GM18505 (cell line): Measurements from ENCODE around the gene CRLF1.

Source experiments
- ATAC-seq: cut with Tn5 transposase; IDR thresholded peaks from one replicate; pipeline ENCODE4 v1.9.1; 2021; ENCODE audit not compliant: unreplicated experiment
- POLR2A ChIP-seq: IDR thresholded peaks from 4 replicates; pipeline ENCODE4 v1.6.1; 2011; ENCODE audit warnings: borderline replicate concordance; ENCODE audit not compliant: insufficient read depth, insufficient read length; ENCODE audit errors: extremely low read depth

The CRLF1 gene

DNA sequence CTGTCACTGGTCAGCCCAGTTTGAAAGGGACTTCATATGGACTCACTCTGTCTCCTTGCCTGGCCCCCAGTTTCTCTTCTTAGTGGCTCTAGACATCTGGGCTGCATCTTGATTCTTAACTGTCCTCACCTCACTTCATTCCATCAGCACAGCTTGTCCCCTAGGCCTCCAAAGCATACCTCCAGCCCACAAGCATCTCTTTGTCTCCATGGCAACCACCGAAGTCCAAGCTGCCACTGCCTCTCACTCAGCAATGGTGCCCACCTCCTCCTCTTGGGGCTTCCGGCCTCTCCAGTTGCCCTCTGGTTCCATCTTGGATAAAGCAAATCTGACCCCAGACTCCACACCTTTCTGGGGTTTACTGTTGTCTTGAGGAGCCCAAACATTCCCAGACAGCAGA is 20.3 kb upstream of the CRLF1 start:
- no peak for ATAC-seq
- no peak for TF ChIP-seq POLR2A

DNA sequence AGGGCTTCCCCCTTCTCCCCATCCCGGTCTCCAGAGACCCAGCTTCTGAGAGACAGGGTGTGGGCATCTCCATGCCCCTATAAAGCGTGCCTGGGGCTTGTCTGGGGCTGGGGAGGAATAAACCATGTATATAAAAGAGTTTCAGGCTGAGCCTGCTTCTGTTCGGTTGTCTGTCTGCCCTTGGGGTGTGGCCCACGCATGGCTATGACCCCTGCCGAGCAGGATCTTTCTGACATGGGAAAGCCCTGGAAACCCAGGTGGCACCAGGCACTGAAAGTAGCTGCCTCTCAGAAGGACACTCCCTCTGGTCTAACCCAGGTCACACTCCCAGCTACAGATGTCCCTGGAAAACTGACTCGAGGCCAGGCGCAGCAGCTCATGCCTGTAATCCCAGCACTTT is 14.3 kb upstream of the CRLF1 start:
- no peak for ATAC-seq
- no peak for TF ChIP-seq POLR2A

DNA sequence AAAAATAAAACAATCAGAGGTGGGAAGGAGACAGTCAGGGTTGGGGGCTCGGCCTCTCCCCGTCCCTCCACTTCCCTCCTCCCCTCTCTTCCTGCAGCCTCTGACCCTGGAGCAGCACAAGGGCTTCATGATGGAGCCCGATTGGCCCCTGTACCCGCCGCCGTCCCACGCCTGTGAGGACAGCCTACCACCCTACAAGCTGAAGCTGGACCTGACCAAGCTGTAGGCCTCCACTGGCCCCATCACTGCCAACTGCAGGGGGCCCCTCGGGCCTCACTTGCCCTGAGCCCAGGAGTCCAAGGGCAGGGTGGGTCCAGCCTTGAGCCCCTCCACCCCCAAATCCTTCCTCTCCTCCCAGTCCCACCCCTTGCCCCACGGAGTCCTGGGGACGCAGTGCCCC is 13.7 kb upstream of the CRLF1 start:
- no peak for TF ChIP-seq POLR2A
- ATAC-seq: no peak

DNA sequence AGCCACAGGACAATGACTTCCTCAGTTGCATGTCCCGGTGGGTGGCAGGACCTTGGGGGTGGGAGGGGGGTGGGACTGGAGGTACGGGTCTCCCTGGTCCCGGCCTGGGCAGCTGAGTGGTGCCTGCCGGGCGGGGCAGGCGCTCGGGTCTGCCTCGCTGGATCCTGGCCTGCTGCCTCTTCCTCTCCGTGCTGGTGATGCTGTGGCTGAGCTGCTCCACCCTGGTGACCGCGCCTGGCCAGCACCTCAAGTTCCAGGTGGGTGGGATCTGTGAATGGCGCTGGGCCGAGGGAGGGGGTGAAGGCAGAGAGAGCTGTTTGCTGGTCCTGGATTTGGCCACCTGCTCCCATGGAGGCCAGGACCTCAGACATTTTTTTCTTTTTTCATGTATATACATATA is 11.6 kb upstream of the CRLF1 start:
- TF ChIP-seq POLR2A: no peak
- ATAC-seq: no peak

DNA sequence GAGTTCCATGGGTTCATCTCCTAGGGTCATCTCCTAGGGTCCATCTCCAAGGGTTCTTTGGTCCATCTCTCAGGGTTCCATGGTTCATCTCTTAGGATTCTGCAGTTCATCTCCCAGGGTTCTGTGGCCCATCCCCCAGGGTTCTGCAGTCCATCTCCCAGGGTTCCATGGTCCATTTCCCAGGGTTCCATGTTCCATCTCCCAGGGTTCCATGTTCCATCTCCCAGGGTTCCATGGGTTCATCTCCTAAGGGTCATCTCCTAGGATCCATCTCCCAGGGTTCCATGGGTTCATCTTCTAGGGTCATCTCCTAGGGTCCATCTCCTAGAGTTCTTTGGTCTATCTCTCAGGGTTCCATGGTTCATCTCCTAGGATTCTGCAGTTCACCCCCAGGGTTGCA is 11.0 kb upstream of the CRLF1 start:
- ATAC-seq: no peak
- TF ChIP-seq POLR2A: no peak

DNA sequence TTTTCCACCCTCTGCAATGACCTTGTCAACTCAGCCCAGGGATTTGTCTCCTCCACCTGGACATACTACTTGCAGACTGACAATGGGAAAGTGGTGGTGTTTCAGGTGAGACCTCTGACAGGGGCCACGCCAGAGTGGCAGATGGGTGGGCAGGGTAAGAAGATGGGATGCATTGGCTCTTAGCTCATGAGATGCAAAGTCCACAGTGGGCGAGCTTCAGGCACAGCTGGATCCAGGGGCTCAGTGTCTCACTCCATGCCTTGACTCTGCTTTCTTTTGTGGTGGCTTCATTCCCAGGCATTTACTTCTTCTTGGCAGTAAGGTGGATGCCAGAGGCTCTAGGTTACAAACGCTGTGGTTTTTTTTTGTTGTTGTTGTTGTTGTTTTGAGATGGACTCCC is 9.4 kb upstream of the CRLF1 start:
- ATAC-seq: no peak
- TF ChIP-seq POLR2A: no peak

DNA sequence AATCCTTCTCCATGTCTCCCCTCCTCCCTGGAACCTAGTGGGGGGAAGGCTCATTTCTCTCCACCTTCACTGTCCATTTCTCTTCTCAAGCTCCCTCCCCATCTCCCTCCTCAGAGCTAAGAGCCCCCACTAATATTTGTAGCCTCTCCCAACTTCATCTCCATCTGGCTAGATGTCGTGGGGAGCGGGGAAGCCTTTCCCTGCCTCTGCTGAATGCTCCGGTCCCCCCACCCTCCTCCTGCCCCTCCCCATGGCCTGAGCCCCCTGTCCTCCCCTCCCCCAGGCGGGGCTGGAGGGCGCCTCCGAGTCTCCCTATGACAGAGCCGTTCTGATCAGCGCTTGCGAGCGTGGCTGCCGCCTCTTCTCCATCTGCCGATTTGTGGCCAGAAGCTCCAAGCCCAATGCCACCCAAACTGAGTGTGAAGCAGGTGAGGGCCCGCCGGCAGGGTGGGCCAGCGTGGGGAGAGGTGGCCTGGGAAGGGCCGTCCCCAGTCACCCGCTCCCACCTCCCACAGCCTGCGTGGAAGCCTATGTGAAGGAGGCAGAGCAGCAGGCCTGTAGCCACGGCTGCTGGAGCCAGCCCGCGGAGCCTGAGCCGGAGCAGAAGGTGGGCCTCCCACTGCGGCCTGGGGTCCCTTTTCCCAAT is 7.1 kb upstream of the CRLF1 start:
- no peak for ATAC-seq
- TF ChIP-seq POLR2A: no peak

DNA sequence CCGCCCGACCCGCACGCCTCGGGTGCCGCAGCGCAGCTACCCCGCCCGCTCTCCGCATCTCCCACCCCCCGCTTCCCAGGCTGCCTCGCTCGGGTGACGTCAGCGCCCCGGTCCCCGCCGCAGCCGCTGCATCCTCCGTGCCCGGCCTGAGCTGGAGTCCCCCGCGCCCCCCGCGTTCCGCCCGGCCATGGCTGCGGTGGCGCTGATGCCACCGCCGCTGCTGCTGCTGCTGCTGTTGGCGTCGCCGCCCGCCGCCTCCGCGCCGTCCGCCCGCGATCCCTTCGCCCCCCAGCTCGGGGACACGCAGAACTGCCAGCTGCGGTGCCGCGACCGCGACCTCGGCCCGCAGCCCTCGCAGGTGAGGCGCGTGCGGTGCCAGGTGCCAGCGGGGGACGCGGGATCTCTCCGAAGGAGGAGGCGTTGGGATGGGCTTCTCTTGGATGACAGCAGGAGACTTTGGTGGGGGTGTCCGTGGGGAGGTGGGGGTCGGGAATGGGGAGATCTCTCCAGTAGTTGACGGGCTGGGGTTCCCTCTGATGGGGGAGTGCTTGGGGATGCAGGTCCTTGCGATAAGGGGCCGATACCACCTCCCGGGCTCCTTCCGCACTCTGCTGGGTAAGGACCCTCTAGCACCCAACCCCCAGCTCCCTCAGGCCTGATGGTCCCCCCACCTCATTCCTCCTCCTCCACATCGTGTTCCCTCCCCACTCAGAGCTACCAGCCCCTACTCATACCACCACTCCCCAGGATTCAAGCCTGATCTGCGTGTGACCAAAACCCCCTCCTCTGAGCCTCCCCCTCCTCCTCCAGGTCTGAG is 6.4 kb upstream of the CRLF1 start, which contains the start of gene TMEM59L:
Gene TMEM59L (plus strand): TSS at position 99 of the 817 bp plus-strand sequence. CDS start 89 bp downstream, at position 188.
- ATAC-seq: no peak
- no peak for TF ChIP-seq POLR2A

DNA sequence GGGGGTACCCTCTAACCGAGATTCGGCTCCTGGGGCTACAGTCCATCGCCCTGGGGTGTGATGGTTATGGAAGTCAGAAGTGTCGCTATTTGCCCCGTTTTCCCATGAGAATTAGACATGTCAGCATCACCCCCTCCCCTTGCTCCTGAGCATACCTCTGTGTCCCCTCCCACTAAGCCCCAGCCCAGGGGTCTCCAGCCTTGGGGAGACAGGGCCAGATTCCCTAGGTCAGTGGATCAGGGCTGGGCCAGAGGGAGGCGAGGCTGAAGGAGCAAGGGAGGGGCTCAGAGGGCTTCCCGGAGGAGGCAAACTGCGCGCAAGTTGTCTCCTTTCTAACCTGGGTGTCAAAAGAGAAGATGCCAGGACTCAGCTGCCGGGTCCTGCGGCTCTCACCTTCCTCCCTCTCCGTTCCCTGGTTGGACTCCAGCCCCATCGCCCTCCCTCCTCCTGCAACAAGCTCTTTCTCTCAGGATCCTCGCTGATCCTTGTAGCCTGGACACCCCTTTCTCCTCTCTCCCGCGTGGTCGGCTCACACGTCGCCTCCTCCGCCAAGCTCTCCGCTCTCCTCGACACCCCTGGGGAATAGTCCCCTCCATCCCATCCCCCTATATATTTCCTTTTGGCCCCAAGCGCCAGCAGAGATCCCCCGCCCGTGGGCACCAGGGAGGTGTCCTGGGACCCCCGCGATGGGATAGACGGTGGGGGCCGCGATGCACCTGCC is 5.6 kb upstream of the CRLF1 start:
- TF ChIP-seq POLR2A: no peak
- ATAC-seq: no peak

DNA sequence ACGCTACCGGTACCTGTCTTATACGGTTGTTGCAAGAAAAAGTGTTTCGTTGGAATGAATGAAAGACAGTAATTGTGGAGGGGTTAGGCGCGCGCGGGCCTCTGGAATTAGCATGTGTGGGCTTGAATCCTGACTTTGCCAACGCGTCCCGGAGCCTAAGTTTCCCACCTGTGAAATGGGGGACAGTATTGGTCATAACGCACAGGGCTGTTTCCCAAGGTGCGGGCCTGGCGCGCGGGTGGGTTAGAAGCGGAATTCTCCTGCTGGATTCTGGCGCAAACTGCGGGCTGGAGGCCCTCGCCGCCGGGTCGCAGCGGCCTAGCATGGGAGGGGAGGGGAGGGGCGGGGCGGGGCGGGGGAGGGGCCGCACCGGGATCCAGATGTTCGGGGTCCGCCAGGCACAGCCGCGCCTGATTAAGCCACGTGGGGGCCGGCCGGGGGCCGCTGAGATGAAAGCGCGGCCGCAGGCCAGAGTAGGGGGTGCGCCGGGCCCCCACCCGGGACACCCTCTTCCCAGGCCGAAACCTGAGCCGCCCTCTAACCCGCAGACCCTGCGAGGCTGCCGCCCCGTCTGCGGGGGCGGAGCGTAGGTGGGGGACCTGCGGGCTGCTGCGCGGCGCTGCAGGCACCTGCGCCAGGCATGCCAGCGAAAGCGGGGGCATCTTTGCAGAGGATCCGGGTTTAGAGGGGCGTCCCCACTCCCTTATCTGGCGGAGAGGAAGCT is 4.9 kb upstream of the CRLF1 start:
- ATAC-seq: no peak
- no peak for TF ChIP-seq POLR2A

DNA sequence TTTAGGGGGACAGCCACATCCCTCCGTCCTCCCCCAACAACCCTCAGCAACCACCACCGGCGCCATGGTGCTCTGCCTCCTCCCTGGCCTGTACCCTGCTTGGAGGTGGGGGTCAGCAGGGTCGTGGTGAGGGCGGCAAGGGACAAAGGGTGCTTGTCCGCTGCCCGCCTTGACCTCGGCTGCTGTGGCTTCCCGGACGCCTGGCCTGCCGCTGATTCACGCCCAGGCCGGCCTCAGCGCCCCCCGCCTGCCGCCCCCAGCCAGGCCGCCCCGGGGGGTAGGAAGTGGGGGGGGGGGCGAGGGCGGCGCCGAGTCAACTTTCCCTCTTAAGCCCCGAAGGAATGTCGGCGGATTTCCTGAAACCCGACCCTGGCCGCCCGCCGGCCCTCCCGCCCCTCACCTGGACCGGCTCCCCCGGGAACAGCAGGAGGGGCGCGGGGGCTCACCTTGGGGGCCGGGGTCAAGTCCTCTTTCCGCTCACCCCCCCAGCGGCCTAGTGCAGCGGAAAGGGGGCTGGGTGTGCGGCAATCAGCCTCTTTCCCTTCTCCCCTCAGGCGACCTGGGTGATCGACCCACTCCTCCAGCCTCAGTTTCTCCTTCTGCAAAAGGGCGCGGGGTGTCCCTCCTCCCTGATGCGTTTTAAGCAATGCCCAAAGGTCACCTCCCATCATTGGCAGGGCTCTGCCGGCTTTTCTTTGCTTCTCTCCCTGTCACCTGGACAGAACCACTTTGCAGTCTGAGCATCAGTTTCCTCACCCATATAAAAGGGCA is 4.1 kb upstream of the CRLF1 start:
- no peak for TF ChIP-seq POLR2A
- ATAC-seq: no peak

DNA sequence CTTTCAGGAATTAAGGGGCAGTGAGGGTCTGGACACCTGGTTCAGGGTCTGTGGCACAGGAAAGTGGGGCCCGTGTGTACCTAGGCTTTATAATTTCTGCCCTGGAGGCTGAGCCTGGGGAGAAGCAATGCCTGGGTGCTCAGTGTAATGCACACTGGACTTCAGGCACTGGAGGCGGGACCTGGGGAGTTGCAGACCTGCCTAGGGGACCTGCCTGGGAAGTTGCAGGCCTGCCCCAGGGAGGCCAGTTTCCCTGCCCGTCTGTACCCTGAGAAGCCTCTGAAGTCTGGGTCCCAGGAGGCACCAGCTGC is 3.6 kb upstream of the CRLF1 start:
- TF ChIP-seq POLR2A: no peak
- no peak for ATAC-seq

DNA sequence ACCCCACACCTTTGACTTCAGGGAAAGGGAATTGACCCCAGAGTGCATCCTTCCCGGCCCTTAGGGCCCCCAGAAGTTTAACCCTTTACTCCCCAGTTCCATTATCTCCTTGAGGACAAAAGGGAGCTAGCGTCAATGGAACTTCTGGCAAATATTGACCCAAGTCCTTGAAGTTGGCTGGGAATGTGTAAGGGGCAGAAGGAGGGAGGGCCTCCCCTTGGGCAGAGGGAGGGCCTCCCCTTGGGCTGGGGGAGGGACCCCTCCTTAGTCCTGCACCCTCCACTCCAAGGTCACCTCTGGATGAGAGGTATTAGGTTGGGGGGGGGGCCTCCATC is 3.1 kb upstream of the CRLF1 start:
- TF ChIP-seq POLR2A: no peak
- ATAC-seq: no peak
